ENCODE data around the gene PSMA1. TPM values are rescaled to one million over a fixed set of nuclear protein-coding genes. Genes with fewer than 3 reads are reported as not detected.
A peak's percentile ranks its signal among the peaks of the same experiment; 100 is the strongest.

PSMA1 gene
- total RNA-seq, 6 donors from 2014 or later, result 66.1 to 113 (median 101) TPM

- Histone ChIP-seq H3K36me3 (no peaks in the 10 kb centered on the region), H3K4me3 (no peak overlapping the region), H3K4me1 (no peaks in the 10 kb centered on the region), H3K27ac (no peak overlapping the region), H3K27me3 (no peaks in the 10 kb centered on the region), H3K9me3 (no peaks in the 10 kb centered on the region)
- 77 to 81% methylated on average over 2 of the region's 2 CpGs for WGBS, 2 donors
- DNase-seq, result no peak
- ATAC-seq (ENCODE audit: low FRiP score in 2 of 2), result no peak
- no peak for TF ChIP-seq POLR2AphosphoS5 (IDR thresholded peaks at IDR 0.05)
- TF ChIP-seq EP300 (IDR thresholded peaks at IDR 0.05), result no peak
- TF ChIP-seq, protein P1, sequence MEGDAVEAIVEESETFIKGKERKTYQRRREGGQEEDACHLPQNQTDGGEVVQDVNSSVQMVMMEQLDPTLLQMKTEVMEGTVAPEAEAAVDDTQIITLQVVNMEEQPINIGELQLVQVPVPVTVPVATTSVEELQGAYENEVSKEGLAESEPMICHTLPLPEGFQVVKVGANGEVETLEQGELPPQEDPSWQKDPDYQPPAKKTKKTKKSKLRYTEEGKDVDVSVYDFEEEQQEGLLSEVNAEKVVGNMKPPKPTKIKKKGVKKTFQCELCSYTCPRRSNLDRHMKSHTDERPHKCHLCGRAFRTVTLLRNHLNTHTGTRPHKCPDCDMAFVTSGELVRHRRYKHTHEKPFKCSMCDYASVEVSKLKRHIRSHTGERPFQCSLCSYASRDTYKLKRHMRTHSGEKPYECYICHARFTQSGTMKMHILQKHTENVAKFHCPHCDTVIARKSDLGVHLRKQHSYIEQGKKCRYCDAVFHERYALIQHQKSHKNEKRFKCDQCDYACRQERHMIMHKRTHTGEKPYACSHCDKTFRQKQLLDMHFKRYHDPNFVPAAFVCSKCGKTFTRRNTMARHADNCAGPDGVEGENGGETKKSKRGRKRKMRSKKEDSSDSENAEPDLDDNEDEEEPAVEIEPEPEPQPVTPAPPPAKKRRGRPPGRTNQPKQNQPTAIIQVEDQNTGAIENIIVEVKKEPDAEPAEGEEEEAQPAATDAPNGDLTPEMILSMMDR (IDR thresholded peaks at IDR 0.05), result no peak
- no peak for TF ChIP-seq POLR2A (IDR thresholded peaks at IDR 0.05)
Observed at GRCh38 chr11:14529951-14530350, 9.8 kb upstream of the PSMA1 start.

DNA sequence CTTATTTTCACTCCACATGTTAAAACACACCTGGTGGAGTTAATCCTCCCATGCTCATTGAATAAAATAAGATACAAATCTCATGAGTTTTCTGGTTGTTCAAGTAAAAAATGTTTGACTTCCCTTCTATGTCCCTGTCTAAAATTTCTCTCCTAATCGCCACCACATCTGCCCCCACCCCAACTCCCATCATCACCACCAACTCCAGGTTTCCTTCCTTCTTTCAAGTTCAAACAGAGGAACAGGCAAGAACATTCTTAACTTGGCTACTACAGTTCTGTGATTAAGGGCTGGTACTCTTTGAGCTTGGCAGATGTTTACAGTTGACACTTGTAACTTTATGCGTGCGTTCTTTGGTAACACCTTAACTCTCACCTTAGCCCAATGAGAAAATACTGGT is 9.1 kb upstream of the PSMA1 start:
- no peak for ATAC-seq (ENCODE audit: low FRiP score in 2 of 2)
- Histone ChIP-seq H3K4me3 (no peak overlapping the region), H3K36me3 (no peaks in the 10 kb centered on the region), H3K27ac (no peak overlapping the region), H3K9me3 (no peaks in the 10 kb centered on the region), H3K4me1 (no peaks in the 10 kb centered on the region), H3K27me3 (no peaks in the 10 kb centered on the region)
- DNase-seq, result no peak
- WGBS, 2 donors, result 53 to 72% methylated on average over 3 of the region's 3 CpGs
- TF ChIP-seq, protein P1 (IDR thresholded peaks at IDR 0.05), result no peak
- TF ChIP-seq POLR2AphosphoS5 (IDR thresholded peaks at IDR 0.05) (no peak), POLR2A (IDR thresholded peaks at IDR 0.05) (no peak), EP300 (IDR thresholded peaks at IDR 0.05) (no peak)

DNA sequence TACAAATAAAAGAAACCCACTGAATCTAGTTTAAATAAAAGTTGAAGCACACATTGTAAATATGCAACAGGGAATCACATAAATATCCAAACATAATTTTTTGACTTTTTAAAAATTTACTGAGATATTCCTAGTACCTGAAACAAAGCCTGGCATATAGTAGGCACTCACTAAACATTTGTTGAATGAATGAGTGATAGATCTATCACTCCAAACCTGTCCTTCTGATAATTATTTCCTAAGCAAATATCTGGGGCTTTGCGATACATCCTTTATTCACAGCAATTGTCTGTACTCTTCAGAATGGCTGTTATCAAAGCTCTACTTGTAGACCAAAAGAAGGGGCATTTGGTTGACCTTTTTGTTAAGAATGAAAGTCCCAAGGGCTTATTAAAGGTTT is 2.6 kb upstream of the PSMA1 start:
- H3K4me3 ChIP-seq, result no peak overlapping the region
- 96 to 100% methylated on average over 1 of the region's 1 CpG for WGBS, 2 donors
- no peaks in the 10 kb centered on the region for H3K9me3 ChIP-seq
- H3K27ac ChIP-seq, result no peak overlapping the region
- peaks cover 14 to 21% (median 18%) of the 10 kb centered on the region in 4 donors for H3K4me1 ChIP-seq
- TF ChIP-seq POLR2AphosphoS5 (IDR thresholded peaks at IDR 0.05) (no peak), POLR2A (IDR thresholded peaks at IDR 0.05) (no peak), EP300 (IDR thresholded peaks at IDR 0.05) (no peak)
- TF ChIP-seq, protein P1 (IDR thresholded peaks at IDR 0.05), result no peak
- ATAC-seq (ENCODE audit: low FRiP score in 2 of 2), result no peak
- H3K27me3 ChIP-seq, result no peaks in the 10 kb centered on the region
- no peak for DNase-seq
- peaks cover 0 to 7% (median 4%) of the 10 kb centered on the region in 4 donors for H3K36me3 ChIP-seq

GRCh38 chr11:14522245-14522644 is 2.1 kb upstream of the PSMA1 start:
- Histone ChIP-seq H3K36me3 (peaks cover 1 to 10% (median 9%) of the 10 kb centered on the region in 4 donors), H3K4me1 (peaks cover 14 to 23% (median 18%) of the 10 kb centered on the region in 4 donors), H3K27ac (no peak overlapping the region), H3K27me3 (no peaks in the 10 kb centered on the region), H3K4me3 (no peak overlapping the region), H3K9me3 (no peaks in the 10 kb centered on the region)
- ATAC-seq (ENCODE audit: low FRiP score in 2 of 2) (no peak), DNase-seq (no peak)
- TF ChIP-seq EP300 (IDR thresholded peaks at IDR 0.05) (no peak), POLR2A (IDR thresholded peaks at IDR 0.05) (no peak), POLR2AphosphoS5 (IDR thresholded peaks at IDR 0.05) (no peak)
- TF ChIP-seq, protein P1 (IDR thresholded peaks at IDR 0.05), result no peak
- 98 to 100% methylated on average over 1 of the region's 1 CpG for WGBS, 2 donors

- peaks cover 14 to 23% (median 18%) of the 10 kb centered on the region in 4 donors for H3K4me1 ChIP-seq
- peaks cover 12 to 25% (median 23%) of the 10 kb centered on the region in 4 donors for H3K36me3 ChIP-seq
- TF ChIP-seq, protein P1 (IDR thresholded peaks at IDR 0.05), result no peak
- TF ChIP-seq POLR2A (IDR thresholded peaks at IDR 0.05), result no peak
- TF ChIP-seq EP300 (IDR thresholded peaks at IDR 0.05), result no peak
- TF ChIP-seq POLR2AphosphoS5 (IDR thresholded peaks at IDR 0.05), result no peak
- no peaks in the 10 kb centered on the region for H3K27me3 ChIP-seq
- peak overlapping the region; percentile 7 to 85 (median 76) for H3K4me3 ChIP-seq
- no peak for ATAC-seq (ENCODE audit: low FRiP score in 2 of 2)
- peak overlapping the region; percentile 92 to 96 (median 95) for H3K27ac ChIP-seq
- DNase-seq, result no peak
- 18 to 19% methylated on average over 11 of the region's 11 CpGs for WGBS, 2 donors
- H3K9me3 ChIP-seq, result no peaks in the 10 kb centered on the region
Observed at GRCh38 chr11:14520747-14521151, 563 bp upstream of the PSMA1 start.
